GM13976 (cell line): ENCODE data around the gene SNX14.
A peak's percentile ranks its signal among the peaks of the same experiment; 100 is the strongest.

Source experiments
- DNase-seq: peaks from one replicate; pipeline ENCODE4 v3.0.0; 2012; ENCODE audit warnings: low spot score
- in situ Hi-C: fragments of 300-500 bp; cut with MboI; formaldehyde crosslinking; loops from one replicate; pipeline ENCODE4 v1.12.0; 2022; ENCODE audit warnings: low sequenced_read_pairs, mixed read lengths, inconsistent platforms; ENCODE audit not compliant: unreplicated experiment
- TF ChIP-seq, protein P1 (sequence below): IDR thresholded peaks from 2 replicates; pipeline ENCODE4 v1.5.1; 2012; ENCODE audit warnings: borderline replicate concordance, mild to moderate bottlenecking; ENCODE audit not compliant: insufficient read depth; ENCODE audit errors: extremely low read depth, missing control alignments, control extremely low read depth

The SNX14 gene, protein sequence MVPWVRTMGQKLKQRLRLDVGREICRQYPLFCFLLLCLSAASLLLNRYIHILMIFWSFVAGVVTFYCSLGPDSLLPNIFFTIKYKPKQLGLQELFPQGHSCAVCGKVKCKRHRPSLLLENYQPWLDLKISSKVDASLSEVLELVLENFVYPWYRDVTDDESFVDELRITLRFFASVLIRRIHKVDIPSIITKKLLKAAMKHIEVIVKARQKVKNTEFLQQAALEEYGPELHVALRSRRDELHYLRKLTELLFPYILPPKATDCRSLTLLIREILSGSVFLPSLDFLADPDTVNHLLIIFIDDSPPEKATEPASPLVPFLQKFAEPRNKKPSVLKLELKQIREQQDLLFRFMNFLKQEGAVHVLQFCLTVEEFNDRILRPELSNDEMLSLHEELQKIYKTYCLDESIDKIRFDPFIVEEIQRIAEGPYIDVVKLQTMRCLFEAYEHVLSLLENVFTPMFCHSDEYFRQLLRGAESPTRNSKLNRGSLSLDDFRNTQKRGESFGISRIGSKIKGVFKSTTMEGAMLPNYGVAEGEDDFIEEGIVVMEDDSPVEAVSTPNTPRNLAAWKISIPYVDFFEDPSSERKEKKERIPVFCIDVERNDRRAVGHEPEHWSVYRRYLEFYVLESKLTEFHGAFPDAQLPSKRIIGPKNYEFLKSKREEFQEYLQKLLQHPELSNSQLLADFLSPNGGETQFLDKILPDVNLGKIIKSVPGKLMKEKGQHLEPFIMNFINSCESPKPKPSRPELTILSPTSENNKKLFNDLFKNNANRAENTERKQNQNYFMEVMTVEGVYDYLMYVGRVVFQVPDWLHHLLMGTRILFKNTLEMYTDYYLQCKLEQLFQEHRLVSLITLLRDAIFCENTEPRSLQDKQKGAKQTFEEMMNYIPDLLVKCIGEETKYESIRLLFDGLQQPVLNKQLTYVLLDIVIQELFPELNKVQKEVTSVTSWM

GRCh38 chr6:85593438-85594196 lies at the start of gene SNX14:
SNX14 (minus strand) TSS chr6:85593858; CDS start chr6:85593718, 140 bp downstream.
- TF ChIP-seq, protein P1, sequence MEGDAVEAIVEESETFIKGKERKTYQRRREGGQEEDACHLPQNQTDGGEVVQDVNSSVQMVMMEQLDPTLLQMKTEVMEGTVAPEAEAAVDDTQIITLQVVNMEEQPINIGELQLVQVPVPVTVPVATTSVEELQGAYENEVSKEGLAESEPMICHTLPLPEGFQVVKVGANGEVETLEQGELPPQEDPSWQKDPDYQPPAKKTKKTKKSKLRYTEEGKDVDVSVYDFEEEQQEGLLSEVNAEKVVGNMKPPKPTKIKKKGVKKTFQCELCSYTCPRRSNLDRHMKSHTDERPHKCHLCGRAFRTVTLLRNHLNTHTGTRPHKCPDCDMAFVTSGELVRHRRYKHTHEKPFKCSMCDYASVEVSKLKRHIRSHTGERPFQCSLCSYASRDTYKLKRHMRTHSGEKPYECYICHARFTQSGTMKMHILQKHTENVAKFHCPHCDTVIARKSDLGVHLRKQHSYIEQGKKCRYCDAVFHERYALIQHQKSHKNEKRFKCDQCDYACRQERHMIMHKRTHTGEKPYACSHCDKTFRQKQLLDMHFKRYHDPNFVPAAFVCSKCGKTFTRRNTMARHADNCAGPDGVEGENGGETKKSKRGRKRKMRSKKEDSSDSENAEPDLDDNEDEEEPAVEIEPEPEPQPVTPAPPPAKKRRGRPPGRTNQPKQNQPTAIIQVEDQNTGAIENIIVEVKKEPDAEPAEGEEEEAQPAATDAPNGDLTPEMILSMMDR = no peak
- peak; percentile 93 for DNase-seq
- in situ Hi-C loops = no loop called here

DNA sequence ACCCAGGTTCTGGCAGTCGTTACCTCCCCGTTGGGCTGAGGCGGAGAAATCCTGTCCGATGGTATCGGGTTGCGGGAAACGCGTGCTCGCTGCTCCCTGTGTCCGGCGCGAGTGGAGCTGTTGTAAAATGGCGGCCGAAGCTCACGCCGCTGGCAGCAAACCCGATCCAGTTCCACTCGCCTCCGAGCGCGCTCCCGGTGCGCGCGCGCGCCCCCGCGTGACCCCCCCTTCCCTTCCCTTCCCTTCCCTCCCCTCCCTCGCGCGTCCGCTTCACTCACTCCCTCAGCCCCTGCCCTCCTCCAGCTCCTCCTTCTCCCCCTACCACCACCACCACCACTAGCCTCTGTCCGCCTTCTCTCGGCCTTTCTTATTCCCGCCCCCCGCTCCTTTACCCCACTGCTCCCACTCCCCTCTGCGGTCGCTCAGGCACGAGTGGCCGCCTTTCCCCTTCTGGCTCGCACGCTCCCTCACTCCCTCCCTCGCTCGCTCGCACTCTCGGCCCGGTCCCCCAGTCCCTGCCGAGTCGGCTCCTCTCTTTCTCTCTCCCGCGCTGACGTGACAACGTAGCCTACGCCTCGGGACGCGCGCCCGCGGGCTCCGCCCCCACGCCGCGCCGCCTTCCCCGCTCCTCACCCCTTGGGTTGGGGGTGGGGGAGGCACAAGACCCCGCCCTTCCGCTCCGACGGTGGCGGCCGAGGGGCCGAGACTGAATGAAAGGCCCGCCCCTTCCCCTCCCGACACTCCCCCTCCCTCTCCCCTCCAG lies 49.3 kb upstream of the SNX14 start, which contains the start of gene SYNCRIP:
Gene SYNCRIP (minus strand): TSS at position 113 of the 763 bp plus-strand sequence. CDS start 1,447 bp downstream, outside the sequence.
- in situ Hi-C loops = loop anchor here (5.0 kb wide), 1 partner anchor 34 kb away; no protein-coding TSS in a partner anchor
- TF ChIP-seq, protein P1 = no peak

DNA sequence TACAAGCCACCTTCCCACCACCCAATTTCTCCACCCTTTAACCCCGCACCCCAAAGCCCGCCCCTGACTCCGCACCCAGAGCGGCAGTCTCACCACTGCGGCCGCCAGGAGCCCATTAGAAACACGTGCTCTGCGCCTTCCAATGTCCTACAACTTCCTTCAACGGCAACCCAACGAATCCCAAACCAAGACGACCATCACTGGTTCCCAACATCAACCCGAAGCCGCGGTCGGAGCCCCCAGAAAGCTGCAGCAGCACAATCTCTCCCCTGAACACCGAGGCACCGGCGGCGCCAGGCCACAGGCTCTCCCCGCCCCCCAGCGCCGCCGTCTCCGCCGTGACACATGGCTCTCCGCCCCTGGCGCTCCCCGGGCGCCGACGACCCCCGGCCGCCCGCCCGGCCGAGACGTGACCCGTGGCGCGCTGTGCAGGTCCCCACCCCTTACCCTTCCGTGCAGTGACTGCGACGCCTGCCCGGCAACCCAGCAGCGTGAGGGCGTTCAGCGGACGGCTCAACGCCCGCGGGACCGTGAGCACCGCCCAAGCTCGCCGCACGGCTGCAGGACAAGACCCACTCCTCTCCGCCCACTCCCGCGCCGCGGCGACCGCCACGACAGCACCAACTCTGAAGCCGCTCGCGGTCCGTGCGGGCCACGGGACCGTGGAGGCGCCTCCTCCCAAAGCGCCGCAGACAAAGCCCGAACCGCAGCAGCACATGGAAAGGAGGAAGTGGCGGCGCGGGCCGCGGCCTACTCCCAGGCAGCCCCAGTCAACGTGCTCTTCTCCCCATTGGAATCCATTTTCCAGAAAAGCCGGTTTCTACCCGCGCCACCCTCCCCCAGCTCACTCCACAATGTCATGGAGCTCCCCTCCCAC lies 48.5 kb upstream of the SNX14 start:
- in situ Hi-C loops = loop anchor here (5.0 kb wide), 1 partner anchor 35 kb away; no protein-coding TSS in a partner anchor
- TF ChIP-seq, protein P1 = no peak
- DNase-seq = peak; percentile 54

More for the DNA sequence above, 49.3 kb upstream of the SNX14 start, which contains the start of gene SYNCRIP:
- peak; percentile 93 for DNase-seq

DNA sequence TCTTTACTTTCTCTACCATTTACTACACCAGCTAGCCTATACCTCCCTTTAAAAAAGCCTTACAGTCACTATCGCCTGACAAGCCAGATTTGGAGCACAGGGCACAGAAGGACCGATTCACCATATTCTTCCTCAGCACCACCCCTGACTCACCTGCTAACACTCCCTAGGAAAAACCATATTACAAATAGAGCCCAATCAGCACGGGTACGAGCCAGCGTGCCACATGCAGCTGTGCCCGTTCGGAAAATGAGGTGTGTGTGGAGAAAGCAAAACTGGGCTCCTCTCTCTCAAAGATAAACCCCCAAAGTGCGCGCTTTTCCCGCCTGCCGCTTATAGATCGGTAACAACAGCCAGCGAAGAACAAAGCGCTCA lies 47.9 kb upstream of the SNX14 start:
- no peak for DNase-seq
- TF ChIP-seq, protein P1 = no peak
- in situ Hi-C loops = loop anchor here (5.0 kb wide), 1 partner anchor 36 kb away; no protein-coding TSS in a partner anchor

- in situ Hi-C loops = loop anchor here (5.0 kb wide), 1 partner anchor 36 kb away; no protein-coding TSS in a partner anchor
- no peak for DNase-seq
- TF ChIP-seq, protein P1 = no peak
These were observed 47.2 kb upstream of the SNX14 start for GRCh38 chr6:85640821-85641220.
